Astrocyte (in vitro differentiated cells and primary cell): ENCODE measurements around the gene BNIP2.

ENCODE experiments used
- EZH2 ChIP-seq: IDR thresholded peaks from 2 replicates; pipeline ENCODE4 v1.6.1; 2012; ENCODE audit warnings: mild to moderate bottlenecking, low read length, inconsistent platforms; ENCODE audit not compliant: insufficient read depth
- TF ChIP-seq, protein P1 (sequence below): IDR thresholded peaks from 2 replicates; pipeline ENCODE4 v1.5.1; 2011; ENCODE audit warnings: low read depth, mild to moderate bottlenecking, inconsistent platforms, low read length, moderate library complexity; ENCODE audit not compliant: insufficient read depth

DNA sequence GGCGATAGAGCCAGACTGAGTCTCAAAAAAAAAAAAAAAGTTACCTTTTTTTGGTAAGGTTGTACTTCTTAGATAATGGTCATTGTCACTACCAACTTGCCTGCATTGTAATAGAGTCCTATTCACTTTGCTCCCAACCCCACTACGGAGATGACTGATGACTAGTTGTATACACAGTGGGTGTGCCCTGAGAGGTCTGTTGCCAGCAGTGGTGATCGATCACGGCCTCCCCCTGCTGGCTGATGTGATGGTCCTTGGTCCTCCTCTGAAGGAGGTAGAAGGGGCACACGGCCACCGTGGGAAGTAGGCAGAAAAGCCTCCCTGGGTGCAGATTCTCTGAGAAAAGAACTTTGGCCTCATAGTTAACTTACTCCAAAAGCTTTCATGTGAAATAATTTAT lies 66.8 kb downstream of the BNIP2 start:
- TF ChIP-seq, protein P1, sequence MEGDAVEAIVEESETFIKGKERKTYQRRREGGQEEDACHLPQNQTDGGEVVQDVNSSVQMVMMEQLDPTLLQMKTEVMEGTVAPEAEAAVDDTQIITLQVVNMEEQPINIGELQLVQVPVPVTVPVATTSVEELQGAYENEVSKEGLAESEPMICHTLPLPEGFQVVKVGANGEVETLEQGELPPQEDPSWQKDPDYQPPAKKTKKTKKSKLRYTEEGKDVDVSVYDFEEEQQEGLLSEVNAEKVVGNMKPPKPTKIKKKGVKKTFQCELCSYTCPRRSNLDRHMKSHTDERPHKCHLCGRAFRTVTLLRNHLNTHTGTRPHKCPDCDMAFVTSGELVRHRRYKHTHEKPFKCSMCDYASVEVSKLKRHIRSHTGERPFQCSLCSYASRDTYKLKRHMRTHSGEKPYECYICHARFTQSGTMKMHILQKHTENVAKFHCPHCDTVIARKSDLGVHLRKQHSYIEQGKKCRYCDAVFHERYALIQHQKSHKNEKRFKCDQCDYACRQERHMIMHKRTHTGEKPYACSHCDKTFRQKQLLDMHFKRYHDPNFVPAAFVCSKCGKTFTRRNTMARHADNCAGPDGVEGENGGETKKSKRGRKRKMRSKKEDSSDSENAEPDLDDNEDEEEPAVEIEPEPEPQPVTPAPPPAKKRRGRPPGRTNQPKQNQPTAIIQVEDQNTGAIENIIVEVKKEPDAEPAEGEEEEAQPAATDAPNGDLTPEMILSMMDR, result peak; percentile 42
- TF ChIP-seq EZH2, result no peak
